RPMI7951 (cell line): Measurements from ENCODE around the gene CGNL1. TPM values are rescaled to one million over a fixed set of nuclear protein-coding genes. Genes with fewer than 3 reads are reported as not detected.

ENCODE experiments used
- DNase-seq: peaks from one replicate; pipeline ENCODE4 v3.0.0-alpha.2; 2012; ENCODE audit warnings: low read depth
- total RNA-seq: library from RNA; depleted of rRNA; stranded (reverse); fragments of >200 nt; shearing (Covaris generic); gene quantifications from 2 replicates; pipeline ENCODE4 v1.2.3, GENCODE V29; 2014; rRNA removed

CGNL1 gene
- total RNA-seq = under 0.01 TPM in 2 replicates

GRCh38 chr15:57375827-57376695 lies at the start of gene CGNL1:
Gene CGNL1 (plus strand): TSS chr15:57376505. CDS start chr15:57438000, 61,495 bp downstream.
- peak; percentile 22 for DNase-seq

GRCh38 chr15:57327985-57328471 lies 48.3 kb upstream of the CGNL1 start:
- DNase-seq = peak; percentile 97

DNA sequence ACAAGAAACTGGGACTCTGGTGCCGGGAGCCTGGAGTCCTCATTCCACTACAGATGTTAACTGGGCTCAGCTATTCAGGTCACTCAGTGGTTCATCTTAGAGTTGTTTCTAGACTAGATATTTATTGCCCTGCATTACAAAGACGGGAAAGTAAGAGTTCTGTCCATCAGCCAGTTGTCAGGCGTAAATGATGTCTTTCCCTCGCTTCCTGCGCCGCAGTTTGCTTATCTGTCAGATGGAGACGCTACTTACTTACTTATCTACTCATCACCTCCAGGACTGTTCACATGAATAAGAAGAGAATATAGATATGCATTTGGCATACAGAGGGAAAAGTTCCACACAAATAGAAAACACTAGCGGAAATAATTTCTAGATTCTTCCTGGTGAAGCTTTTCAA lies 47.8 kb upstream of the CGNL1 start:
- no peak for DNase-seq

DNA sequence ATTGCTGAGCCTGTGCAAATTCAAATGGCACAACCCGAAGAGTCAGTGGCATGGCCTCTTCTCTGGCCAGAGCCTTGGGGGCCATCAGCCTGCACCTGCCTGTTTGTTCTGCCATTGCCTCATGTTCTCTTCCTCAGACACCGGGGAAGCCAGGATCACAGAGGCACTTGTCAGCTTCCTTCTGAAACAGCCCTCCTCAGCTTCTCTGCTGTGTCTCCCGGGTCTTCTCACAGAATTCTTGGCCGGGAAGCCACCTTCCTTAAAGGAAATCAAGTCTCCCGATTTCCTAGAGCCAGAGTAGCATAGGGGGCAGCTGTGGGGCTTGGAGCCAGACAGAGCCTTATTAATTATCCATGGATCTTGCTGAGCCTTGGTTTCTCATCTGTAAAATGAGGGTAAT lies 47.4 kb upstream of the CGNL1 start:
- DNase-seq = no peak

DNA sequence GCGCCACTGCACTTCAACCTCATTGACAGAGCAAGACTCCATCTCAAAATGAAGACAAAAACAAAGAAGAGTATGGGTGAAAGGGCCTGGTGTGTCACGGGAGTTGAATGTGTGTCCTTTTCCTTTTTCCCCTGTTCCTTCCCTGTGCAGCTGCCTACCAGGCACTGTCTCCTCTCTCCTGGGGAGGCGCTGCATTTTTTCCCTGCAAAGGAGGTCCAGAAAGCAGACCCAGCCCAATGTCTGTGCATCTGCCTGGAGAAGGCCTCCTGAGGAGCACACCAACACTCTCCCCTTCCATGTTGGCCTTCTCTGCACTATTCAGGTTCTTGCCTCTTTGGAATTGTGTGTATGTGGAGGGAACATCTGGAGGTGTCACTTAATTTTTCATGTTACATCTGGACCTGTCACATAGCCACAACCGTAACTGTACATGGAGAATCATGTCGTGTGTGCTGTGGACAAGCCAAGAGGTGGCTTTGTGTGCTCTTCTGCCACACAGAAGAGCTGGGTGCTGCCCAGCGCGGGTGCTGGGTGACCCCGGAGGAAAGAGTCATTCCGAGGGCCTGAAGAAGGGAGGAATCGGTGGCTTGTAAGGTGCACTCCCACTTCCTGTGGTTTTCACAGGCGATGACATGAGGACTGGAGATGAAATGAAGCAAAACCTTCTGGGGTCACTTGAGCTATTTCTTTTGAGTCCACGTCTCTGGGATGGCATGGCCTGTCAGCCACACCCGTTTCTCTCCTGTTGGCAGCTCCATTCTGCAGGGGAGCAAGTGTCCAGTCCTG lies 46.5 kb upstream of the CGNL1 start:
- DNase-seq = peak; percentile 63

DNA sequence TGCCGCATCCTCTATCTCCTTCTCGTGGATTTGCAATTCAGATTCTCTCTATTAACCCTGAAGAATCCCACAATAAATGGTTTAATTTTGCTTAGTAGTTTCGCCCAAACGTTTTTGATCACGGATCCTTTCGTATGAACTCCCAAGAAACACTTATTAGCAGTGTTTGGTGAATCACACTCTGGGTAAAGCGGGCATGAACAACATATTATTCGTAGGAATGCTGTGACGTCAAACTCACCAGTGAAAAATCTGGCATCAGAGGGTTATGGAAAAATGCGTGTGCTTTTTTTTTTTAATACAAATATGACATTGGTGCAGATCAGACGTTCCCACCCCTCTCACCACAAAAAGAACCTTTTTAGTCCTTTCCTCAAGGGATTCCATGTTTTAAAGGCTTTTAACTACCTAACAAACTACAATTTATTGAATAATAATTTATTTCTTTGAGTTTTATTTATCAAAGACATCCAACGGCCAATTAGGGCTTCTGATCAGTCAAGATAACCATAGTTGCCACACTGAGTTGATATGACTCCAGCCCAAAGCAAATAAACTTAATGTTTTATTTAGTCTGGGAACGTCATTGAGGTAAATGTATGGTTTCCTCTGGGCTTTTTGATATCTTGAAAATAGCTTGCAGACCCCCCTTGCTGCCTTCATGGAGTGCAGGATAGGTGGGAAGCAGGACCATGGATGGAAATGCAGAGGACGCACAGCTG lies 45.5 kb upstream of the CGNL1 start:
- DNase-seq = peak; percentile 40

- no peak for DNase-seq
Observed at GRCh38 chr15:57332326-57332725, 44.0 kb upstream of the CGNL1 start.

DNA sequence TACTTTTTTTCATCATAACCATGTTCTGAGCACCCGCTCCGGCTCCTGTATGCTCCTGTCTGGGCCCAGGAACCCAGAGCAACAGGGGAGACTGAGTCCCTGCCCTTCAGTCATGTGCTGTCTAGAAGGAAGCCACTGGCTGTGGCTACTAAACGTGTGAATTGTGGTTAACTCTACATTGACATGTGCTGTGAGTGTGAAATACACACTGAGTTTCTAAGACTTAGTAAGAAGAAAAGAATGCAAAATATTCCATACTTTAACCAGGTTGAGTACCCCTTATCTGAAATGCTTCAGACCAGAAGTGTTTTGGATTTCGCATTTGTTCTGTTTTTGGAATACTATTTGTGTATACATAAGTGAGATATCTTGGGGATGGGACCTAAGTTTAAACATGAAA lies 42.8 kb upstream of the CGNL1 start:
- DNase-seq = peak; percentile 56

- peak; percentile 67 for DNase-seq
Observed at GRCh38 chr15:57334257-57334656, 42.0 kb upstream of the CGNL1 start.

- no peak for DNase-seq
Observed at GRCh38 chr15:57335293-57335715, 41.0 kb upstream of the CGNL1 start.

- peak; percentile 60 for DNase-seq
Observed at GRCh38 chr15:57335719-57336118, 40.6 kb upstream of the CGNL1 start.

- peak; percentile 70 for DNase-seq
Observed at GRCh38 chr15:57337868-57338411, 38.4 kb upstream of the CGNL1 start.

DNA sequence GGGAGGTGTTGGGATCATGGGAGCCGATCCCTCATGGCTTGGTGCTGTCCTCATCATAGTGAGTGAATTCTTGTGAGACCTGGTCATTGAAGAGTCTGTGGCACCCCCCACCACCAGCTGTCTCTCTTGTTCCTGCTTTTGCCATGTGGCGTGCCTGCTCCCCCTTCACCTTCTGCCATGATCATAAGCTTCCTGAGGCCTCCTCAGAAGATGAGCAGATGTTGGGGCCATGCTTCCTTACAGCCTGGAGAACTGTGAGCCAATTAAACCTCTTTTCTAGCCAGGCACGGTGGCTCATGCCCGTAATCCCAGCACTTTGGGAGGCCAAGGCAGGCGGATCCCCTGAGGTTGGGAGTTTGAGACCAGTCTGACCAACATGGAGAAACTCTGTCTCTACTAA lies 37.0 kb upstream of the CGNL1 start:
- DNase-seq = no peak

- peak; percentile 54 for DNase-seq
Observed at GRCh38 chr15:57340682-57341259, 35.5 kb upstream of the CGNL1 start.

DNA sequence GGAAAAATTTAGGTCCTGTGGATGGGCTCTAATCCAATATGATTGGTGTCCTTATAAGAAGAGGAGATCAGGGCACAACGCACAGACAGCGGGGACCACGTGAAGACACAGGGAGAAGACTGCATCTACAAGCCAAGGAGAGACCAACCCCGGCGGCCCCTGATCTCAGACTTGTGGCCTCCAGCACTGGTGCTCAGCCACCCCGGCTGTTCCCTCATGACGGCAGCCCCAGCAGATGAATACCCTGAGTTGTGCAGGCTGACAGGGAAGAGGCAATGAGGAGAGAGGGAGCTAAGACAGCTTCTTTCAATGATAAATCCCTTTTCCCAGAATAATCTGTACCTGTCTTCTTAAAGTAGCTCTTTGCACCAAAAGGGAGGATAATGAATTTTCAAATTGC lies 33.3 kb upstream of the CGNL1 start:
- DNase-seq = no peak

DNA sequence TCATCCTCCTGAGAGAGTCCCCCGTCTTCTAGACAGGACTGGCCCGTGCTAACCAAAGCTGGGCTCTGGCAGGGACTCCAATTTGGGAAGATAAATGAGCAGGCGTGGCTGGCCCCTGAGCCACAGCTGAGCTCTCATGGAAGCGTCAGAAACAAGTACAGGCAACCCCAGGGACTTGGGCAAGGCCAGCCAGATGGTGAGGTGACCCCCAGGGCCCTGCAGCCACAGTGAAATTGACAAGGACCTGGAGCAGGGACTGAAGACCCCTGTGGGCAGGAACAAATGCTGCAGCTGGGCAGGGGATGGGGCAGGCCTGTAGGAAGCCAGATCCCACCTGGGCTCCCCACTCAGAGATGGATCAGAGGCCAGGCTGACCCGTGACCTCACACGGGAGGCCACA lies 32.8 kb upstream of the CGNL1 start:
- DNase-seq = no peak

GRCh38 chr15:57344282-57344681 lies 32.0 kb upstream of the CGNL1 start:
- no peak for DNase-seq

- DNase-seq = no peak
Observed at GRCh38 chr15:57345584-57345983, 30.7 kb upstream of the CGNL1 start.

DNA sequence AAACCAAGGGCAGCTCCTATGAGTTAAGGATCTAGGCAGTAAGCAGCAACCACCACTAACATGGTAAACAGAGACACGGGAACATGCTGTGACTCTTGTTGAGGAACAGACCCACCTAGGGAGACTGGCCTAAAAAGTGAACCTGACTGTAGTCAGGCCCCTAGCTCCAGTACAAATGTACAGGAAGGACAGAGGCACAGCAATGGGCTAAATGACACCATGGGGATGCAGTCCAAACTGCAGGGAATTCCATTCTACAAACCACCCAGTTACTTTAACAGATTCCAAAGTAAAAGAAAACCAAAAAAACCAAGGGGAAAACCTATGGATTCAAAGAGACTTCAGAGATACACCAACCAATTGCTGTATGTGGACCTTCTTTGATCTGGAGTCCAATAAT lies 28.2 kb upstream of the CGNL1 start:
- DNase-seq = no peak

- no peak for DNase-seq
Observed at GRCh38 chr15:57352535-57353316, 23.6 kb upstream of the CGNL1 start.
